ENCODE results near the gene MRPL54.
"Not testable (repeated sequence)": the region's sequence is repeated elsewhere in the genome, so short reads cannot be mapped to it uniquely, and the experiment has no call there.

DNA sequence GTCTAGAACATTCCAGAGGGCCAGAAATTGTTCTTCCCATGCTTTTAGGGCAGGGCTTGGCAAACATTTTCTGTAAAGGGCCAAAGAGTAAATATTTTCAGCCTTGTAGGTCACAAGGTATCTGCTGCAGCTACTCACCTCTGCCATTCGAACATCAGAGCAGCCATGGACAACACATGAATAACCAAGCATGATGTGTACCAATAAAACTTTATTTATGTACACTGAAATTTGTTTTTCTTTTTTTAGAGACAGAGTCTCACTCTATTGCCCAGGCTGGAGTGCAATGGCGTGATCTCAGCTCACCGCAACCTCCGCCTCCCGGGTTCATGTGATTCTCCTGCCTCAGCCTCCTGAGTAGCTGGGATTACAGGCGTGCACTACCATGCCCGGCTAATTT lies 4.8 kb upstream of the MRPL54 start:
- TF ChIP-seq ZNF274 (IDR thresholded peaks at IDR 0.05; ENCODE audit: low read depth, low read length); SP1 (IDR thresholded peaks at IDR 0.05; ENCODE audit: low read depth); EGR1 (IDR thresholded peaks at IDR 0.05; ENCODE audit: low read depth); POLR2A (IDR thresholded peaks at IDR 0.05; ENCODE audit: borderline replicate concordance, extremely low read depth, insufficient read depth, insufficient read length); POLR2AphosphoS5 (IDR thresholded peaks at IDR 0.05; ENCODE audit: low read depth, low read length): not testable (repeated sequence)
- TF ChIP-seq, protein P1, sequence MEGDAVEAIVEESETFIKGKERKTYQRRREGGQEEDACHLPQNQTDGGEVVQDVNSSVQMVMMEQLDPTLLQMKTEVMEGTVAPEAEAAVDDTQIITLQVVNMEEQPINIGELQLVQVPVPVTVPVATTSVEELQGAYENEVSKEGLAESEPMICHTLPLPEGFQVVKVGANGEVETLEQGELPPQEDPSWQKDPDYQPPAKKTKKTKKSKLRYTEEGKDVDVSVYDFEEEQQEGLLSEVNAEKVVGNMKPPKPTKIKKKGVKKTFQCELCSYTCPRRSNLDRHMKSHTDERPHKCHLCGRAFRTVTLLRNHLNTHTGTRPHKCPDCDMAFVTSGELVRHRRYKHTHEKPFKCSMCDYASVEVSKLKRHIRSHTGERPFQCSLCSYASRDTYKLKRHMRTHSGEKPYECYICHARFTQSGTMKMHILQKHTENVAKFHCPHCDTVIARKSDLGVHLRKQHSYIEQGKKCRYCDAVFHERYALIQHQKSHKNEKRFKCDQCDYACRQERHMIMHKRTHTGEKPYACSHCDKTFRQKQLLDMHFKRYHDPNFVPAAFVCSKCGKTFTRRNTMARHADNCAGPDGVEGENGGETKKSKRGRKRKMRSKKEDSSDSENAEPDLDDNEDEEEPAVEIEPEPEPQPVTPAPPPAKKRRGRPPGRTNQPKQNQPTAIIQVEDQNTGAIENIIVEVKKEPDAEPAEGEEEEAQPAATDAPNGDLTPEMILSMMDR (IDR thresholded peaks at IDR 0.05 in 2 of 3, conservative IDR thresholded peaks at IDR 0.05 in 1 of 3; ENCODE audit: borderline replicate concordance in 1 of 3, insufficient read depth in 1 of 3, low read depth in 2 of 3, low read length in 2 of 3), result not testable (repeated sequence)
- TF ChIP-seq, protein P2, sequence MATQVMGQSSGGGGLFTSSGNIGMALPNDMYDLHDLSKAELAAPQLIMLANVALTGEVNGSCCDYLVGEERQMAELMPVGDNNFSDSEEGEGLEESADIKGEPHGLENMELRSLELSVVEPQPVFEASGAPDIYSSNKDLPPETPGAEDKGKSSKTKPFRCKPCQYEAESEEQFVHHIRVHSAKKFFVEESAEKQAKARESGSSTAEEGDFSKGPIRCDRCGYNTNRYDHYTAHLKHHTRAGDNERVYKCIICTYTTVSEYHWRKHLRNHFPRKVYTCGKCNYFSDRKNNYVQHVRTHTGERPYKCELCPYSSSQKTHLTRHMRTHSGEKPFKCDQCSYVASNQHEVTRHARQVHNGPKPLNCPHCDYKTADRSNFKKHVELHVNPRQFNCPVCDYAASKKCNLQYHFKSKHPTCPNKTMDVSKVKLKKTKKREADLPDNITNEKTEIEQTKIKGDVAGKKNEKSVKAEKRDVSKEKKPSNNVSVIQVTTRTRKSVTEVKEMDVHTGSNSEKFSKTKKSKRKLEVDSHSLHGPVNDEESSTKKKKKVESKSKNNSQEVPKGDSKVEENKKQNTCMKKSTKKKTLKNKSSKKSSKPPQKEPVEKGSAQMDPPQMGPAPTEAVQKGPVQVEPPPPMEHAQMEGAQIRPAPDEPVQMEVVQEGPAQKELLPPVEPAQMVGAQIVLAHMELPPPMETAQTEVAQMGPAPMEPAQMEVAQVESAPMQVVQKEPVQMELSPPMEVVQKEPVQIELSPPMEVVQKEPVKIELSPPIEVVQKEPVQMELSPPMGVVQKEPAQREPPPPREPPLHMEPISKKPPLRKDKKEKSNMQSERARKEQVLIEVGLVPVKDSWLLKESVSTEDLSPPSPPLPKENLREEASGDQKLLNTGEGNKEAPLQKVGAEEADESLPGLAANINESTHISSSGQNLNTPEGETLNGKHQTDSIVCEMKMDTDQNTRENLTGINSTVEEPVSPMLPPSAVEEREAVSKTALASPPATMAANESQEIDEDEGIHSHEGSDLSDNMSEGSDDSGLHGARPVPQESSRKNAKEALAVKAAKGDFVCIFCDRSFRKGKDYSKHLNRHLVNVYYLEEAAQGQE (IDR thresholded peaks at IDR 0.05; ENCODE audit: low read depth), result not testable (repeated sequence)
- TF ChIP-seq, protein P3, sequence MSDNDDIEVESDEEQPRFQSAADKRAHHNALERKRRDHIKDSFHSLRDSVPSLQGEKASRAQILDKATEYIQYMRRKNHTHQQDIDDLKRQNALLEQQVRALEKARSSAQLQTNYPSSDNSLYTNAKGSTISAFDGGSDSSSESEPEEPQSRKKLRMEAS (IDR thresholded peaks at IDR 0.05), result not testable (repeated sequence)

All from HCT116 (cell line).